Nephron progenitor cell (in vitro differentiated cells): ENCODE results near the gene CACNA1D.
"Not testable (repeated sequence)": the region's sequence is repeated elsewhere in the genome, so short reads cannot be mapped to it uniquely, and the experiment has no call there.

Source experiments
- DNase-seq: peaks from one replicate; pipeline ENCODE4 v3.0.0; 2021
- H3K27ac Mint-ChIP-seq: 2 replicates; pipeline ENCODE4 v1.8.0; 2021; ENCODE audit warnings: mild to moderate bottlenecking, moderate library complexity, mixed read lengths
- H3K27me3 Mint-ChIP-seq: 2 replicates; pipeline ENCODE4 v1.8.0; 2021; ENCODE audit warnings: mild to moderate bottlenecking, low read depth, mixed read lengths; ENCODE audit not compliant: poor library complexity
- H3K36me3 Mint-ChIP-seq: 2 replicates; pipeline ENCODE4 v1.8.0; 2021; ENCODE audit warnings: low read depth, mixed read lengths
- H3K4me1 Mint-ChIP-seq: 2 replicates; pipeline ENCODE4 v1.8.0; 2021; ENCODE audit warnings: mixed read lengths
- H3K4me3 Mint-ChIP-seq: 2 replicates; pipeline ENCODE4 v1.8.0; 2021; ENCODE audit warnings: mild to moderate bottlenecking, moderate library complexity, mixed read lengths
- H3K9me3 Mint-ChIP-seq: 2 replicates; pipeline ENCODE4 v1.8.0; 2021; ENCODE audit warnings: mild to moderate bottlenecking, moderate library complexity, mixed read lengths
- CTCF ChIP-seq: fragments of 200-600 bp; sonication (generic); IDR thresholded peaks from 2 replicates; pipeline ENCODE4 v1.5.0; 2021; ENCODE audit warnings: antibody characterized with exemption

The CACNA1D gene

GRCh38 chr3:53661480-53661879 is 167.1 kb downstream of the CACNA1D start:
- Mint-ChIP-seq H3K27me3 (peaks cover 25% of the 10 kb centered on the region), H3K27ac (no peak overlapping the region), H3K36me3 (peaks cover 12% of the 10 kb centered on the region), H3K4me3 (no peak overlapping the region), H3K4me1 (peaks cover 14% of the 10 kb centered on the region), H3K9me3 (peaks cover 57% of the 10 kb centered on the region)
- no peak for TF ChIP-seq CTCF
- no peak for DNase-seq

GRCh38 chr3:53664812-53665211 is 170.4 kb downstream of the CACNA1D start:
- peaks cover 47% of the 10 kb centered on the region for H3K27me3 Mint-ChIP-seq
- not testable (repeated sequence) for H3K4me1 Mint-ChIP-seq, DNase-seq, H3K27ac Mint-ChIP-seq, H3K4me3 Mint-ChIP-seq
- peaks cover 54% of the 10 kb centered on the region for H3K9me3 Mint-ChIP-seq
- H3K36me3 Mint-ChIP-seq, result peaks cover 12% of the 10 kb centered on the region

- Mint-ChIP-seq H3K4me1 (no peaks in the 10 kb centered on the region), H3K36me3 (peaks cover 8% of the 10 kb centered on the region), H3K9me3 (peaks cover 44% of the 10 kb centered on the region), H3K27me3 (peaks cover 47% of the 10 kb centered on the region), H3K4me3 (no peak overlapping the region), H3K27ac (no peak overlapping the region)
- TF ChIP-seq CTCF, result no peak
- no peak for DNase-seq
These were observed 171.4 kb downstream of the CACNA1D start for GRCh38 chr3:53665608-53666425.

- Mint-ChIP-seq H3K27me3 (peaks cover 44% of the 10 kb centered on the region), H3K27ac (no peak overlapping the region), H3K36me3 (no peaks in the 10 kb centered on the region), H3K9me3 (peaks cover 14% of the 10 kb centered on the region), H3K4me1 (peaks cover 3% of the 10 kb centered on the region), H3K4me3 (no peak overlapping the region)
- DNase-seq, result no peak
- TF ChIP-seq CTCF, result peak; percentile 25
These were observed 174.5 kb downstream of the CACNA1D start for GRCh38 chr3:53668872-53669271.

- TF ChIP-seq CTCF, result no peak
- Mint-ChIP-seq H3K4me1 (peaks cover 16% of the 10 kb centered on the region), H3K36me3 (no peaks in the 10 kb centered on the region)
These were observed 176.3 kb downstream of the CACNA1D start for GRCh38 chr3:53670721-53671120.

GRCh38 chr3:53671192-53671960 is 177.0 kb downstream of the CACNA1D start:
- H3K27ac Mint-ChIP-seq, result no peak overlapping the region
- H3K9me3 Mint-ChIP-seq, result no peaks in the 10 kb centered on the region
- no peaks in the 10 kb centered on the region for H3K36me3 Mint-ChIP-seq
- no peak for TF ChIP-seq CTCF
- DNase-seq, result no peak
- peaks cover 30% of the 10 kb centered on the region for H3K27me3 Mint-ChIP-seq
- H3K4me1 Mint-ChIP-seq, result peaks cover 19% of the 10 kb centered on the region
- H3K4me3 Mint-ChIP-seq, result no peak overlapping the region

More at GRCh38 chr3:53670721-53671120, 176.3 kb downstream of the CACNA1D start:
- Mint-ChIP-seq H3K27ac (no peak overlapping the region), H3K4me3 (no peak overlapping the region), H3K9me3 (no peaks in the 10 kb centered on the region), H3K27me3 (peaks cover 37% of the 10 kb centered on the region)
- DNase-seq, result no peak
